Measurements from ENCODE around the gene SPAG9.

DNA sequence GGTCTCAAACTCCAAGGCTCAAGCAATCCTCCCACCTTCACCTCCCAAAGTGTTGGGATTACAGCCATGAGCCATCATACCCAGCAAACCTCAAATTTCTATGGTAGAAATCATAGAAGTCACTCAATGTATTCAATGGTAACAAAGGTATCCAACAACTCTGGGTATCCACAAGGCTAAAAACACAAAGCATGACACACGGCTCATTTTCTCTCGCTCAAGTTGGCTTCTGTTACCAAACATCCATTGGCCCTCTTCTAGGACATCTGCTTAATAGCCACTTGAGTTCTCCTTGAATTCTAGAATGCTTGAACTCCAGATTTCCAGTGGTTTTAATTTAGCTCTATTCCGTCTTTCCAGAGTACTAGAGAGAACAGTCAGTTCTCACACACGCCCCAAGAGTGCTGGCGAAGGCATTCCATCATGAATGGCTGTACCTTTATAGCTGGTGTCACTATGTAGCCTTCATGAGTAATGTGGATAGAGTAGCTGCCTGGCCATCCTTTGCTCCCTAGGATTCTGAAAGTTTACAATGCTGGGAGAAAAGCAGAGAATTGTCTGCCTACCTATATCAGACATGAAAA, 42.6 kb downstream of the SPAG9 start:
- TF ChIP-seq CTCF (IDR thresholded peaks at IDR 0.05) (no peak), POLR2AphosphoS5 (IDR thresholded peaks at IDR 0.05) (no peak), POLR2A (IDR thresholded peaks at IDR 0.05) (no peak)

Measured in breast epithelium (tissue), 3 donors.